ENCODE measurements around the gene MTF2. TPM values are rescaled to one million over a fixed set of nuclear protein-coding genes. Genes with fewer than 3 reads are reported as not detected.

MTF2 gene
- total and polyA plus RNA-seq, 9 of the 15 experiments (the other 6 are each of a cell fraction or from before 2014, with no cell fraction given) = 29.3 to 124 (median 57.7) TPM

DNA sequence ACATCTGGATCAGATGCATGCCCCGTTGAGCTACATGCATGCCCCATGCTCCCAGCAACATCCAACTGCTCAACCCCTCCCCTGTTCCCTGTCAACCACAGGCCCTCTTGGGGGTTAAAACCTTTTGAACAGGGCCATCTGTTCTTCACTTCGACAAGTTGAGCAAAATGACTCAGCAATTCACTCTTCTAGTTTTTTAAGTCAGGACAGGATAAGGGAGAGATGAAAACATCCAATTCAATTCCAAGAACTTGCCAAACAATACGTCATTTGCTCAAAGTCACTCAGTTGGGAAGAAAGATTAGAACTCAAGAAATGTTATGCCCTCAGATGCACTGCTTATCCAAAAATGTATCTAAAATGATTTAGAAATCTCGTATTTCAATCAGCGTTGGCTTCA is 46.1 kb upstream of the MTF2 start (continued):
- TF ChIP-seq ZNF695 (CRISPR knock-in tag; IDR thresholded peaks at IDR 0.05) = no peak
- TF ChIP-seq ZNF146 (CRISPR knock-in tag; IDR thresholded peaks at IDR 0.05; ENCODE audit: unreplicated experiment) = no peak
- TF ChIP-seq, protein P1, sequence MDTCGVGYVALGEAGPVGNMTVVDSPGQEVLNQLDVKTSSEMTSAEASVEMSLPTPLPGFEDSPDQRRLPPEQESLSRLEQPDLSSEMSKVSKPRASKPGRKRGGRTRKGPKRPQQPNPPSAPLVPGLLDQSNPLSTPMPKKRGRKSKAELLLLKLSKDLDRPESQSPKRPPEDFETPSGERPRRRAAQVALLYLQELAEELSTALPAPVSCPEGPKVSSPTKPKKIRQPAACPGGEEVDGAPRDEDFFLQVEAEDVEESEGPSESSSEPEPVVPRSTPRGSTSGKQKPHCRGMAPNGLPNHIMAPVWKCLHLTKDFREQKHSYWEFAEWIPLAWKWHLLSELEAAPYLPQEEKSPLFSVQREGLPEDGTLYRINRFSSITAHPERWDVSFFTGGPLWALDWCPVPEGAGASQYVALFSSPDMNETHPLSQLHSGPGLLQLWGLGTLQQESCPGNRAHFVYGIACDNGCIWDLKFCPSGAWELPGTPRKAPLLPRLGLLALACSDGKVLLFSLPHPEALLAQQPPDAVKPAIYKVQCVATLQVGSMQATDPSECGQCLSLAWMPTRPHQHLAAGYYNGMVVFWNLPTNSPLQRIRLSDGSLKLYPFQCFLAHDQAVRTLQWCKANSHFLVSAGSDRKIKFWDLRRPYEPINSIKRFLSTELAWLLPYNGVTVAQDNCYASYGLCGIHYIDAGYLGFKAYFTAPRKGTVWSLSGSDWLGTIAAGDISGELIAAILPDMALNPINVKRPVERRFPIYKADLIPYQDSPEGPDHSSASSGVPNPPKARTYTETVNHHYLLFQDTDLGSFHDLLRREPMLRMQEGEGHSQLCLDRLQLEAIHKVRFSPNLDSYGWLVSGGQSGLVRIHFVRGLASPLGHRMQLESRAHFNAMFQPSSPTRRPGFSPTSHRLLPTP (IDR thresholded peaks at IDR 0.05; ENCODE audit: borderline replicate concordance, extremely low read depth, insufficient read length) = no peak
- TF ChIP-seq HSF4 (CRISPR knock-in tag; IDR thresholded peaks at IDR 0.05; ENCODE audit: borderline replicate concordance) = no peak
- no peak for TF ChIP-seq MBD2 (IDR thresholded peaks at IDR 0.05; ENCODE audit: borderline replicate concordance, low read depth)
- TF ChIP-seq EHMT2 (IDR thresholded peaks at IDR 0.05) = peak; percentile 84
- no peak for TF ChIP-seq BHLHE40 (IDR thresholded peaks at IDR 0.05; ENCODE audit: low read length)
- no peak for TF ChIP-seq KAT2B (IDR thresholded peaks at IDR 0.05; ENCODE audit: low read depth, low read length)
- no peak for TF ChIP-seq WHSC1 (IDR thresholded peaks at IDR 0.05; ENCODE audit: low read length)
- TF ChIP-seq, protein P2, sequence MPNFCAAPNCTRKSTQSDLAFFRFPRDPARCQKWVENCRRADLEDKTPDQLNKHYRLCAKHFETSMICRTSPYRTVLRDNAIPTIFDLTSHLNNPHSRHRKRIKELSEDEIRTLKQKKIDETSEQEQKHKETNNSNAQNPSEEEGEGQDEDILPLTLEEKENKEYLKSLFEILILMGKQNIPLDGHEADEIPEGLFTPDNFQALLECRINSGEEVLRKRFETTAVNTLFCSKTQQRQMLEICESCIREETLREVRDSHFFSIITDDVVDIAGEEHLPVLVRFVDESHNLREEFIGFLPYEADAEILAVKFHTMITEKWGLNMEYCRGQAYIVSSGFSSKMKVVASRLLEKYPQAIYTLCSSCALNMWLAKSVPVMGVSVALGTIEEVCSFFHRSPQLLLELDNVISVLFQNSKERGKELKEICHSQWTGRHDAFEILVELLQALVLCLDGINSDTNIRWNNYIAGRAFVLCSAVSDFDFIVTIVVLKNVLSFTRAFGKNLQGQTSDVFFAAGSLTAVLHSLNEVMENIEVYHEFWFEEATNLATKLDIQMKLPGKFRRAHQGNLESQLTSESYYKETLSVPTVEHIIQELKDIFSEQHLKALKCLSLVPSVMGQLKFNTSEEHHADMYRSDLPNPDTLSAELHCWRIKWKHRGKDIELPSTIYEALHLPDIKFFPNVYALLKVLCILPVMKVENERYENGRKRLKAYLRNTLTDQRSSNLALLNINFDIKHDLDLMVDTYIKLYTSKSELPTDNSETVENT (CRISPR knock-in tag; IDR thresholded peaks at IDR 0.05) = no peak
- TF ChIP-seq, protein P3, sequence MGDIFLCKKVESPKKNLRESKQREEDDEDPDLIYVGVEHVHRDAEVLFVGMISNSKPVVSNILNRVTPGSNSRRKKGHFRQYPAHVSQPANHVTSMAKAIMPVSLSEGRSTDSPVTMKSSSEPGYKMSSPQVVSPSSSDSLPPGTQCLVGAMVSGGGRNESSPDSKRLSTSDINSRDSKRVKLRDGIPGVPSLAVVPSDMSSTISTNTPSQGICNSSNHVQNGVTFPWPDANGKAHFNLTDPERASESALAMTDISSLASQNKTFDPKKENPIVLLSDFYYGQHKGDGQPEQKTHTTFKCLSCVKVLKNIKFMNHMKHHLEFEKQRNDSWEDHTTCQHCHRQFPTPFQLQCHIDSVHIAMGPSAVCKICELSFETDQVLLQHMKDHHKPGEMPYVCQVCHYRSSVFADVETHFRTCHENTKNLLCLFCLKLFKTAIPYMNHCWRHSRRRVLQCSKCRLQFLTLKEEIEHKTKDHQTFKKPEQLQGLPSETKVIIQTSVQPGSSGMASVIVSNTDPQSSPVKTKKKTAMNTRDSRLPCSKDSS (IDR thresholded peaks at IDR 0.05; ENCODE audit: low read depth, partially characterized antibody) = no peak
- TF ChIP-seq ARID4B (CRISPR knock-in tag; IDR thresholded peaks at IDR 0.05) = no peak
- no peak for TF ChIP-seq TRIM25 (IDR thresholded peaks at IDR 0.05; ENCODE audit: borderline replicate concordance)
- no peak for TF ChIP-seq BRF1 (IDR thresholded peaks at IDR 0.05; ENCODE audit: borderline replicate concordance, extremely low read depth, insufficient read length)

All from K562 (cell line).